IMR-90 (cell line): ENCODE results near the gene CTNNA1. TPM values are rescaled to one million over a fixed set of nuclear protein-coding genes. Genes with fewer than 3 reads are reported as not detected.

Experiments
- ATAC-seq: fragments of 200-7000 bp; cut with Tn5 transposase; 2 replicates; pipeline ENCODE4 v1.9.1; 2020; ENCODE audit warnings: low read depth, mild to moderate bottlenecking, moderate library complexity
- BruUV-seq: library from RNA; stranded (reverse); fragments of 400-500 nt; replicated peaks from 2 replicates; lab custom pipeline; 2021; lab: Mats Ljungman, UMichigan
- CTCF ChIA-PET: fragments of 300-600 bp; formaldehyde crosslinking; extraction: SDS; loops from one replicate; lab custom pipeline; 2021; ENCODE audit warnings: antibody characterized with exemption; lab: Yijun Ruan, JAX
- POLR2A ChIA-PET: fragments of 300-600 bp; sonication (Branson Sonifier 250); formaldehyde crosslinking; loops from one replicate; lab custom pipeline; 2022; ENCODE audit warnings: antibody characterized with exemption; ENCODE audit not compliant: unreplicated experiment; lab: Charles Lee
- DNase-seq: peaks from one replicate; pipeline ENCODE4 v3.0.0; 2013
- H2AFZ ChIP-seq: replicated peaks from 2 replicates; pipeline ENCODE3; 2013; ENCODE audit warnings: low read length, mild to moderate bottlenecking; ENCODE audit not compliant: poor library complexity
- H2AK5ac ChIP-seq: 2 replicates; pipeline ENCODE4 v1.6.1; 2013; ENCODE audit warnings: low read depth, low read length, inconsistent platforms
- H2AK9ac ChIP-seq: replicated peaks from 2 replicates; pipeline ENCODE3; 2013; ENCODE audit warnings: mild to moderate bottlenecking, low read depth, low read length, moderate library complexity; ENCODE audit not compliant: poor library complexity
- H2BK120ac ChIP-seq: 2 replicates; pipeline ENCODE4 v1.6.1; 2013; ENCODE audit warnings: low read depth, low read length, inconsistent platforms
- H2BK15ac ChIP-seq: 3 replicates; pipeline ENCODE4 v1.6.1; 2013; ENCODE audit warnings: low read depth, low read length, inconsistent platforms
- H2BK20ac ChIP-seq: 2 replicates; pipeline ENCODE4 v1.6.1; 2013; ENCODE audit warnings: low read depth, mild to moderate bottlenecking, inconsistent platforms, low read length, moderate library complexity
- H2BK5ac ChIP-seq: 2 replicates; pipeline ENCODE4 v1.6.1; 2013; ENCODE audit warnings: mild to moderate bottlenecking, low read depth, low read length, inconsistent platforms; ENCODE audit not compliant: poor library complexity, severe bottlenecking
- H3K14ac ChIP-seq: replicated peaks from 2 replicates; pipeline ENCODE4 v1.6.1; 2013; ENCODE audit warnings: low read depth, low read length, inconsistent platforms
- H3K18ac ChIP-seq: 2 replicates; pipeline ENCODE4 v1.6.1; 2013; ENCODE audit warnings: low read depth, low read length, control low read depth
- H3K23ac ChIP-seq: 2 replicates; pipeline ENCODE4 v1.6.1; 2013; ENCODE audit warnings: low read depth, low read length, inconsistent platforms
- H3K27ac ChIP-seq: 2 replicates; pipeline ENCODE4 v1.5.1; 2013; ENCODE audit warnings: mild to moderate bottlenecking, control low read depth, low read length; ENCODE audit not compliant: insufficient read depth
- H3K27me3 ChIP-seq: 2 replicates; pipeline ENCODE4 v1.6.1; 2013; ENCODE audit warnings: low read length; ENCODE audit not compliant: control insufficient read depth, insufficient read depth
- H3K36me3 ChIP-seq: 2 replicates; pipeline ENCODE4 v1.6.1; 2013; ENCODE audit warnings: low read length, mixed read lengths; ENCODE audit not compliant: control insufficient read depth, insufficient read depth
- H3K4ac ChIP-seq: 2 replicates; pipeline ENCODE4 v1.6.1; 2013; ENCODE audit warnings: low read depth, low read length, inconsistent platforms
- H3K4me1 ChIP-seq: 2 replicates; pipeline ENCODE4 v1.6.1; 2013; ENCODE audit warnings: low read length, mixed read lengths; ENCODE audit not compliant: control insufficient read depth, insufficient read depth
- H3K4me2 ChIP-seq: 2 replicates; pipeline ENCODE4 v1.6.1; 2013; ENCODE audit warnings: low read depth, mild to moderate bottlenecking, control low read depth, low read length, moderate library complexity
- H3K4me3 ChIP-seq: 2 replicates; pipeline ENCODE4 v1.5.1; 2013; ENCODE audit warnings: low read depth, mild to moderate bottlenecking, control low read depth, low read length, moderate library complexity; ENCODE audit not compliant: insufficient read depth
- H3K56ac ChIP-seq: 2 replicates; pipeline ENCODE4 v1.6.1; 2013; ENCODE audit warnings: low read length, inconsistent platforms; ENCODE audit not compliant: insufficient read depth; ENCODE audit errors: extremely low read depth
- H3K79me1 ChIP-seq, 2 experiments: 2 replicates each; pipeline ENCODE4 v1.6.1; 2013; ENCODE audit warnings: low read length in 2 of 2, inconsistent platforms in 1 of 2, low read depth in 1 of 2
- H3K9ac ChIP-seq: 2 replicates; pipeline ENCODE4 v1.6.1; 2013; ENCODE audit warnings: low read depth, low read length, control low read depth
- H3K9me1 ChIP-seq: 2 replicates; pipeline ENCODE4 v1.6.1; 2013; ENCODE audit warnings: low read length, inconsistent platforms; ENCODE audit not compliant: insufficient read depth
- H3K9me3 ChIP-seq: 2 replicates; pipeline ENCODE4 v1.6.1; 2013; ENCODE audit warnings: low read length; ENCODE audit not compliant: control insufficient read depth, insufficient read depth
- H4K20me1 ChIP-seq: 2 replicates; pipeline ENCODE4 v1.6.1; 2013; ENCODE audit warnings: low read length, inconsistent platforms; ENCODE audit not compliant: insufficient read depth
- H4K5ac ChIP-seq: 2 replicates; pipeline ENCODE4 v1.6.1; 2013; ENCODE audit warnings: mild to moderate bottlenecking, low read depth, low read length, control low read depth
- H4K8ac ChIP-seq, 2 experiments: 2 replicates each; pipeline ENCODE4 v1.6.1; 2013; ENCODE audit warnings: low read depth in 2 of 2, low read length in 2 of 2, control low read depth in 1 of 2, inconsistent platforms in 1 of 2
- H4K91ac ChIP-seq: 2 replicates; pipeline ENCODE4 v1.6.1; 2013; ENCODE audit warnings: low read depth, low read length, inconsistent platforms; ENCODE audit not compliant: insufficient read depth
- CEBPB ChIP-seq: IDR thresholded peaks from 2 replicates; pipeline ENCODE4 v1.6.1; 2012; ENCODE audit warnings: low read depth, low read length, improper control_type of control experiment
- MXI1 ChIP-seq: IDR thresholded peaks from 2 replicates; pipeline ENCODE4 v1.6.1; 2012; ENCODE audit warnings: low read depth, mild to moderate bottlenecking, low read length, moderate library complexity, borderline replicate concordance
- WGBS, 2 experiments: methylation state at CpG; one replicate each; pipeline versions ENCODE4 v1.1.5 to v1.1.7; 2013; ENCODE audit warnings: missing lambda C conversion rate in 2 of 2; ENCODE audit not compliant: insufficient read length in 1 of 2; ENCODE audit errors: extremely low coverage in 2 of 2; 5-methylcytosine and 5-hydroxymethylcytosine counted together
- dilution Hi-C: fragments of 300-500 bp; cut with HindIII; formaldehyde crosslinking; loops from one replicate; pipeline ENCODE4 v1.14.3; 2018; ENCODE audit warnings: low sequenced_read_pairs; ENCODE audit not compliant: unreplicated experiment
- in situ Hi-C: fragments of 300-500 bp; cut with MboI; formaldehyde crosslinking; loops from 3 replicates; pipeline ENCODE4 v1.14.3; 2019; ENCODE audit warnings: low sequenced_read_pairs, inconsistent platforms, mixed read lengths
- intact Hi-C: fragments of 100-400 bp; cut with micrococcal nuclease; formaldehyde crosslinking; loops from 2 replicates; pipeline ENCODE4 v1.10.0; 2022
- polyA plus RNA-seq, 3 experiments: library from polyadenylated mRNA; depleted of rRNA; stranded (reverse); fragments of >200 nt; gene quantifications; 2 replicates each; pipeline ENCODE4 v1.2.3, GENCODE V29; 2012; ENCODE audit warnings: low replicate concordance in 1 of 3
- total RNA-seq: library from RNA; depleted of rRNA; stranded (reverse); fragments of >200 nt; gene quantifications from 2 replicates; pipeline ENCODE4 v1.2.3, GENCODE V29; 2012

The CTNNA1 gene
- total and polyA plus RNA-seq, 2 of the 4 experiments (the other 2 are of a cell fraction), result 220 to 471 TPM

- Histone ChIP-seq H3K23ac (no peak overlapping the region), H2AK9ac (no peak overlapping the region), H2BK20ac (no peak overlapping the region), H3K18ac (peak overlapping the region; percentile 44; the same call in 1 of the 2 replicates), H3K27me3 (no peaks in the 10 kb centered on the region), H3K56ac (no peak overlapping the region), H2AK5ac (no peak overlapping the region), H4K5ac (no peak overlapping the region), H3K4me2 (no peak overlapping the region), H2AFZ (no peak overlapping the region), H3K14ac (no peak overlapping the region), H3K4ac (no peak overlapping the region), H3K4me3 (no peak overlapping the region), H2BK5ac (peak overlapping the region; percentile 28), H2BK120ac (no peak overlapping the region), H3K9me1 (peaks cover 25% of the 10 kb centered on the region), H4K20me1 (no peaks in the 10 kb centered on the region), H3K36me3 (no peaks in the 10 kb centered on the region), H3K79me1 (peaks cover 0 to 11% of the 10 kb centered on the region in 2 experiments; a peak in 1 of 4 replicates), H3K9ac (no peak overlapping the region), H2BK15ac (no peak overlapping the region), H3K27ac (no peak overlapping the region), H3K9me3 (no peaks in the 10 kb centered on the region), H4K91ac (no peak overlapping the region), H4K8ac (peak overlapping the region in 1 of 2 experiments; percentile 2; a peak in 1 of 4 replicates), H3K4me1 (peaks cover 13% of the 10 kb centered on the region)
- TF ChIP-seq MXI1 (no peak), CEBPB (peak; percentile 39; the same call in 1 of the 2 replicates)
- dilution Hi-C loops, result no loop called here
- ATAC-seq, result peak; percentile 65
- ChIA-PET POLR2A (no interaction called here), CTCF (no interaction called here)
- WGBS, 2 experiments, result no CpG with 5 or more reads among the region's 1 CpG
- BruUV-seq, result no TSS peak
- in situ Hi-C loops, result no loop called here
- intact Hi-C loops, result no loop called here
- DNase-seq, result peak; percentile 42
Observed at GRCh38 chr5:138978080-138978479, 224.9 kb downstream of the CTNNA1 start.
